Measurements from ENCODE around the gene RASL10B.

RASL10B gene

DNA sequence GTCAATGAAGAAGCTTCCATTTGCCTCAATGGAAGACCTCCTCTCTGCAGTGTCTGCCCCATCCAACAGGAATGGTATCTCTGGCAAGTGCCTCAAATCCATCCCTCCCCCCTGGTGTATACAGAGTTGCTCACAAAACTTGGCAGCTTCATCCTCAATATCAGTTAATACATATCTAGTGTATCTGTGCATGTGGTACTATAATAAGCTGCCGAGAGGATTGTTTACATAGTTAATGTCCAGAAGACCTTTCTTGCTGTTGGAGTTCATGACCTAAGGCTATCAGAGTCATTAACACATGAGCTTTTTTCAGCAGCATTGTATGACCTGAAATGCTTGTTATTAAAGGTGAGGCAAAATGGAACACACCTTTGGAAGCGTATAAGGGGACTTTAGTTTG is 14.0 kb upstream of the RASL10B start:
- DNase-seq (ENCODE audit: low read depth in 2 of 2) = no peak

- DNase-seq (ENCODE audit: low read depth in 2 of 2) = no peak
Observed at GRCh38 chr17:35723735-35724134, 7.7 kb upstream of the RASL10B start.

DNA sequence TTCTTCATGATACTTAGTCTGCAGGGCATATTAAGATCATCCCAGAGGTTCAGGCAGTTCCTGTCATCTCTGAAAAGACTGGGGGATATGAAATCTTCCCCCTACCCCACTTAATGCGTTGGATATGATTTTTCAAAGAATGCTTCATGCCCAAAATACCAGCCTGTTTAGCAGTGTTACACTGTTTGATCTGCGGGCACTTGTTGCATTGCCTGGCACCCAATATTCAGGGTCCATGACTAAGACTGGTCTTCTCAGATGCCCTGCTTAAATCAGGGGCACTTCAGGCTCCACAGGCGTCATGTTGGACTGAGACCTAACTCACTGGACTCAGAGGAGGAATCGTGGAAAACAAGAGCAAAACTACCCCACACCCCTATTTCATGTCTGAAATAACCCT is 6.4 kb upstream of the RASL10B start:
- DNase-seq (ENCODE audit: low read depth in 2 of 2) = no peak

DNA sequence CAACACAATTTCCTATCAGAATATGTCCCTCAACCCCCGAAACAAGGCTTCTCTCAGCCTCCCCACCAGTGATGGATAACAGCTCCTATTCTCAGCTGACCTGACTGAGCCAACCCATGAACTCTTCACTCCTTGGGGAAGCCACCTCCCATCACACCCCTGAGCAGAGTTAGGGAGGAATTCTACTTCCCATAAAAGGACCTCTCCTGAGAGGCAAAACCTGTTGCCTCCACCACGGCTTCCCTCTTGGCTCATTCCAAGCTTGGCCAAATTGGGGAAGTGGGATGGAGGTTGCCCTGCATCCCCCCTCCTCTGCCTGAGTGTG is 5.7 kb upstream of the RASL10B start:
- DNase-seq (ENCODE audit: low read depth in 2 of 2) = no peak

- no peak for DNase-seq (ENCODE audit: low read depth in 2 of 2)
Observed at GRCh38 chr17:35726127-35726952, 5.1 kb upstream of the RASL10B start.

DNA sequence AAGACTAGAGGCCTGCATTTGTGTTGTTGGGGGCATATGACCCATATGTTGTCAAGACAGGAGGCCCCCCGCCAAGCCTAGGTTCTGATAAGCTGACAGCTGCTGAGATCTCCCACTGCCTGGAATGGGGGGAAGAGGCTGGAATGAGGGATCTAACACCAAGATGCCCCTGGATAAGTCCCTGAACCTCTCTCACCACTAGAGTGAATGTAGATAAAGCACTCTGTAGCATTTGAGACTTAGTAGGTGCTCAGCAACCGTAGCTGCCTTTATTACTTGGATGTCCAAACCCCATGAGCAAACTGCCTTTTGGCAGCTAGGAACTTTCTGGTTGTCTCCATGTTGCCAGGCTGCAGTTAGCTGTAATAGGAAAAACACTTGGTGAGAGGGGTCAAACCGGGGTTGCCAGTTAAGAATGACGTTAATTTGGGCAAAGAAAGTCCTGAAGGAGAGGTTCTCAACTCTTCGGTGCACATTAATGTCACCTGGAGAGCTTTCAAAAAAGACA is 4.4 kb upstream of the RASL10B start:
- no peak for DNase-seq (ENCODE audit: low read depth in 2 of 2)

DNA sequence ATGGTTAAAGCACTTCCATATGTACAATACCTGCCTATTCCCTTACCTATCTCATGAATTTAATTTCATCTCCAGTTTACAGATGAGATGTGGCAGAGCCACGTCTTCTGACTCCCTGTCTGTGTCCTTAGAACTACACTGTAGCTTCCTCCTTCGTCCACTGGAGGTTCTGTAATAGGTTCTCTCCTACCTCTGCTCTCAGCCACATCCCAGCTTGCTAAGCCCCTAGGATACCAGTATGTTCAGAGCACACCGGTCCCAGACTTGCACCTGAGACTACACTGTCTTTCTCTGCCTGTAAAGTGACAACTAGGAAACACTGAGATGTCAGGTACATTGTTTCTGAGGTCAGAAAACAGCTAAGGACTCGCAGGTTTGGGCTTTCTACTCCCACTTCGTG is 3.8 kb upstream of the RASL10B start:
- DNase-seq (ENCODE audit: low read depth in 2 of 2) = no peak

DNA sequence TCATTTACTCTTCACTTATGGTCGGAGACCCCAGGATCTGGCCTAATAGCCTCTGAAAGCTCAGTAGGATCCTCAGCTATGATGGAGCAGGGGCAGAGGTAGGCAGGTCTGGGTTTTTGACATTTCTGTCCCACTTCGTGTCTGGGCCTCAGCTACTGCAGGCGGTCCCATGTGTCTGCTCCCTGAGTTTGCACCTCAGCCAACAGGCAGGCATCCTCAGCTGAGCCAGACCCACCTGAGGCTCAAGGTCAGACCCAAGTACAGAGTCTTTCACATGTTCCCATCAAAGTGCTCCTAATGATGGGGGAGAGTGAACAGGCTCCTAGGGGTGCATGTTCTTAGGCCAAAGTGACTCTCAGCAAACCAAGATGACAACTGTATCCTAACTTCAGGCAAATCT is 2.9 kb upstream of the RASL10B start:
- DNase-seq (ENCODE audit: low read depth in 2 of 2) = no peak

DNA sequence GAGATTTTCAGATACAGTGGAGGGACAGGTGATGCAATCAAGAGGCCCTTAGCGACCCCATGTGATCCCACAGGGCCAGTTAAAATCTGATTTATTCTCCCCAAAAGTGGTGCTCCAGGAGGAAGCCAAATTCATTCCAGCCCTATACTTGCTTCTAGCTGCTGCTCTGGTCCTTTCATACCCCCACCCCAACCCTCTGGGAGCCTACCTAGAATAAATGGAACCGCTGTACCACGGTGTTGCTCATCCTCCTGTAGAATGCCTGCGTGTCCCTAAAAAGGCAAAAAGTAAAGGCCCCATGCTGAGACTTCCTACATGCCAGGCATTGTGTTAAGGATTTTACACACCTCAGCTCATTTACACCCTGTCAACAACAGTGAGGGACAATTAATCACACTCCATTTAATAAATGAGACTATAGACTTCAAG is 2.0 kb upstream of the RASL10B start:
- no peak for DNase-seq (ENCODE audit: low read depth in 2 of 2)

GRCh38 chr17:35730400-35731005 is 936 bp upstream of the RASL10B start:
- DNase-seq (ENCODE audit: low read depth in 2 of 2) = no peak

DNA sequence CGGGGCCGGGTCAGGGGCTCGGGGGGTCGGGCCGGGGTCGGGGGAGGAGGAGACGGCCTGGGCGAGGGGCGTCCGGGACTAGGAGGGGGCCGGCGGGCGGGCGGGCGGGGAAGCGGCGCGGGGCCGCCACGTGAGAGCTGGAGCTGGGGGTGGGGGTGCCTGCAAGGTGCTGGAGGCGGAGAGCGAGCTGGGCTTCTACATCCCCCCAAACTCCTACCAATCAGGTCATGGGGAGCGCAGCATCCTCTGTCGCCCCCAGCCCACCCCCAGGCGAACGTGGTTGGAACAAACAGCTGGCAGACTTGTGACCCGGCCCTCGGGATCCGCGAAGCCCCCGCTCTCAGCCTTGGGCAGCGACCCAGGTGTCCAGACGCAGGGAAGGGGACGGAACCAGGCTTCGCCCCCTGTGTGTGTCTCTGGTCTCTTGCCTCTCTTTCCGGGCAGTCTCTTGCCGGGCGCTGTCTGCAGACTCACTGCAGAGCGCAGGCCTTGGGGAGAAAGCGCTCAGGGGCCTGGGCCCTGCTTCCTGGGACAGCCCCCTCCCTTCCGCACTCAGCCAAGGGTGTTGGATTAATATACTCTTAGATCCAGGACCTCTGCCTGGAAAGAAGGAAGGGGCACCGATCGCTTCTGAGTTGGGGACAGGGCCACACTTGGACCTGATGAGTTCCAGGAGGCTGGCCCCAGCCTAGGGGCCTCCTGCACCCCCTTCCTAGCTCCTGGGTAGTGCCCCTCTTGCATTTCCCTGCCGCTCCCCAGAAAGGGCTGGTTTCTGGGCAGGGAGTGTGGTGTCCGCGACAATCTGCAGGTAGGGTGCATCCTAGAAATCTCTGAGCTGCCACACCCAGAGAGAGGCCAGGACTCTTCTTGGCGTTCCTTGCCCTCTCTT is 722 bp downstream of the RASL10B start:
- no peak for DNase-seq (ENCODE audit: low read depth in 2 of 2)

- no peak for DNase-seq (ENCODE audit: low read depth in 2 of 2)
Observed at GRCh38 chr17:35732806-35733136, 1.3 kb downstream of the RASL10B start.

- no peak for DNase-seq (ENCODE audit: low read depth in 2 of 2)
Observed at GRCh38 chr17:35733366-35733765, 1.9 kb downstream of the RASL10B start.

- DNase-seq (ENCODE audit: low read depth in 2 of 2) = no peak
Observed at GRCh38 chr17:35734396-35734795, 3.0 kb downstream of the RASL10B start.

- no peak for DNase-seq (ENCODE audit: low read depth in 2 of 2)
Observed at GRCh38 chr17:35735036-35735805, 3.8 kb downstream of the RASL10B start.

GRCh38 chr17:35736236-35736635 is 4.8 kb downstream of the RASL10B start:
- no peak for DNase-seq (ENCODE audit: low read depth in 2 of 2)

GRCh38 chr17:35738519-35739133 is 7.2 kb downstream of the RASL10B start:
- DNase-seq (ENCODE audit: low read depth in 2 of 2) = no peak

DNA sequence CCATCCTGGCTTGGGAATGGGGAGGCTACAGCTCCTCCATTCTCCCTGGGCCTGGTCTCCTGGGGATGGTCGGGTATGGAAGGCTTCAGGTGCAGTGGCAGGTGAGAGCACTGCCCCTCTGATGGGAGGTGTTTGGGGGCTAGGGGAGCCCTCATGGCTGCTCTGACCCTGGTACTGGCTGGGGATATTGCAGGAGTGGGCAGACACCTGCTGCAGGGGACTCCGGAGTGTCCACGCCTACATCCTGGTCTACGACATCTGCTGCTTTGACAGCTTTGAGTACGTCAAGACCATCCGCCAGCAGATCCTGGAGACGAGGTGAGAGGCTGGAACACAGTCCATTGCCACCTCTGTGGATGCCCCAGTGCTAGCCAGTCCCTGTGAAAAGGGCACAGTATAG is 8.8 kb downstream of the RASL10B start:
- no peak for DNase-seq (ENCODE audit: low read depth in 2 of 2)

DNA sequence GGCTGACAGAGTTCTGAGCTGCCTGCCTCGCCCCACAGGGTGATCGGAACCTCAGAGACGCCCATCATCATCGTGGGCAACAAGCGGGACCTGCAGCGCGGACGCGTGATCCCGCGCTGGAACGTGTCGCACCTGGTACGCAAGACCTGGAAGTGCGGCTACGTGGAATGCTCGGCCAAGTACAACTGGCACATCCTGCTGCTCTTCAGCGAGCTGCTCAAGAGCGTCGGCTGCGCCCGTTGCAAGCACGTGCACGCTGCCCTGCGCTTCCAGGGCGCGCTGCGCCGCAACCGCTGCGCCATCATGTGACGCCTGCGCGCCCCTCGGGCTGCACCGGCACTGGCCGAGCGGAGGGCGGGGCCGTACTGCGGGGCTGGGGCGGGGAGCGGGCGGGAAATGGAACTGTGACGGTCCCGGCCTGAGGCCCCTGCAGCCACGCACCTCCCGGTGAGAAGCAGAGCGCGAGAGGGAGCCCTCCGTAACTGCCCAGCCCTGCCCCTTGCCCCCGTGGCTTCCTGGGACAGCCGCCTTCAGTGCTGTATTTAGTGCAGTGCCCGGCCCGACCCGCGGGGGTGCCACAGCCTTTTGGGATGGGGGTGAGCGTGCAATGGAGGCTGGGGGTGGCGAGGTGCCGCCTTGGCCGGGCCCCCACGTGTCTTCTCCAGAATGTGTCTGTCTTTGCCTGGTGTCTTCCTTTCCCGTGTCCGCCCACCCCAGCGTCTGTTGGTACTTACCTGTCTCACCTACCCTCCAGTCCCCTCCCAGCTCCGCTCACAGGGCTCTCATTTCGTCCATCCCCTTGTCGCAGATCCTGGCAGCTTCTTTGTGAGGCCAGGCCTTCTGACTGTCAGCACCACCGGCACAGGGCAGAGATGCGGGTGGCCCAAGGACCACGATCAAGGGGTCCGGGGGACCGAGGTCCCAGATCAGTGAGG is 9.8 kb downstream of the RASL10B start:
- no peak for DNase-seq (ENCODE audit: low read depth in 2 of 2)

- no peak for DNase-seq (ENCODE audit: low read depth in 2 of 2)
Observed at GRCh38 chr17:35742496-35742895, 11.1 kb downstream of the RASL10B start.
